Body of pancreas (tissue), 4 donors: ENCODE data around the gene SKI. TPM values are rescaled to one million over a fixed set of nuclear protein-coding genes. Genes with fewer than 3 reads are reported as not detected.
"Not testable (repeated sequence)": the region's sequence is repeated elsewhere in the genome, so short reads cannot be mapped to it uniquely, and the experiment has no call there.

Source experiments
- ATAC-seq: fragments of 150-250 bp; one replicate; pipeline ENCODE4 v1.9.1; 2016
- DNase-seq, 4 donors: peaks; one replicate each; pipeline ENCODE4 v3.0.0-alpha.2; 2019
- H3K27ac ChIP-seq, 4 donors: fragments of 200-600 bp; sonication (generic); 1 replicate in 3 of 4; 2 replicates in 1 of 4; pipeline versions ENCODE4 v1.5.1 to v1.6.1; 2016 to 2019; ENCODE audit warnings: mild to moderate bottlenecking in 1 of 4, mixed read lengths in 1 of 4, moderate library complexity in 1 of 4
- H3K27me3 ChIP-seq, 2 donors: fragments of 200-600 bp; sonication (generic); one replicate each; pipeline ENCODE4 v1.6.0; 2016; ENCODE audit warnings: mild to moderate bottlenecking in 1 of 2
- H3K36me3 ChIP-seq, 2 donors: fragments of 200-600 bp; sonication (generic); replicated peaks in 1 of 2; 2 replicates each; pipeline ENCODE4 v1.5.1; 2016; ENCODE audit warnings: low read depth in 2 of 2; ENCODE audit not compliant: insufficient read depth in 1 of 2
- H3K4me1 ChIP-seq: fragments of 200-600 bp; sonication (generic); one replicate; pipeline ENCODE4 v1.6.0; 2016
- H3K4me3 ChIP-seq, 2 donors: fragments of 200-600 bp; sonication (generic); 1 replicate in 1 of 2; 2 replicates in 1 of 2; pipeline ENCODE4 v1.5.1; 2016 to 2019
- H3K9me3 ChIP-seq, 3 donors: fragments of 200-600 bp; sonication (generic); 1 replicate in 2 of 3; 2 replicates in 1 of 3; pipeline ENCODE4 v1.5.1; 2016
- CTCF ChIP-seq, 7 experiments: fragments of 450-650 bp in 4 of 7; fragments of 200-600 bp in 3 of 7; sonication (generic) in 3 of 7; IDR thresholded peaks; one replicate each; pipeline ENCODE4 v1.5.1; 2016 to 2019; ENCODE audit warnings: antibody characterized with exemption in 7 of 7
- POLR2A ChIP-seq, 3 donors: fragments of 450-650 bp; IDR thresholded peaks; one replicate each; pipeline ENCODE4 v1.6.1; 2016; ENCODE audit warnings: antibody characterized with exemption in 3 of 3, mild to moderate bottlenecking in 2 of 3
- WGBS, 2 donors: methylation state at CpG; one replicate each; pipeline ENCODE4 v1.1.5; 2017; 5-methylcytosine and 5-hydroxymethylcytosine counted together
- intact Hi-C: fragments of 100-400 bp; cut with DNase I; formaldehyde crosslinking; loops from one replicate; pipeline ENCODE4 v1.15.1; 2023
- total RNA-seq, 2 donors: library from RNA; depleted of rRNA; stranded (reverse); fragments of >200 nt; gene quantifications; one replicate each; pipeline ENCODE4 v1.1.0, GENCODE V29; 2016

The SKI gene
- total RNA-seq, 2 donors from 2014 or later = 15.8 to 33.0 TPM

- no peaks in the 10 kb centered on the region for H3K9me3 ChIP-seq
- no peak for ATAC-seq
- 87 to 88% methylated on average over 26 to 28 of the region's 28 CpGs for WGBS, 2 donors
- no peaks in the 10 kb centered on the region for H3K36me3 ChIP-seq
- no peaks in the 10 kb centered on the region for H3K4me1 ChIP-seq
- TF ChIP-seq CTCF (IDR thresholded peaks at IDR 0.05) (no peak), POLR2A (IDR thresholded peaks at IDR 0.05) (no peak)
- no peak overlapping the region for H3K4me3 ChIP-seq
- H3K27ac ChIP-seq = no peak overlapping the region
- intact Hi-C loops = no loop called here
- H3K27me3 ChIP-seq = no peaks in the 10 kb centered on the region
- DNase-seq = no peak
These were observed 31.7 kb downstream of the SKI start for GRCh38 chr1:2259668-2260402.

GRCh38 chr1:2260470-2260869 is 32.4 kb downstream of the SKI start:
- H3K4me1 ChIP-seq, H3K27me3 ChIP-seq, H3K36me3 ChIP-seq, DNase-seq, intact Hi-C loops, H3K27ac ChIP-seq, H3K4me3 ChIP-seq, ATAC-seq, H3K9me3 ChIP-seq: not testable (repeated sequence)
- 74 to 79% methylated on average over 7 of the region's 7 CpGs for WGBS, 2 donors

- Histone ChIP-seq H3K4me1 (no peaks in the 10 kb centered on the region), H3K9me3 (no peaks in the 10 kb centered on the region), H3K27ac (no peak overlapping the region), H3K4me3 (no peak overlapping the region), H3K27me3 (no peaks in the 10 kb centered on the region), H3K36me3 (no peaks in the 10 kb centered on the region)
- ATAC-seq (no peak), DNase-seq (no peak)
- 89 to 93% methylated on average over 4 of the region's 4 CpGs for WGBS, 2 donors
- intact Hi-C loops = no loop called here
- TF ChIP-seq POLR2A (IDR thresholded peaks at IDR 0.05) = no peak
- no peak for TF ChIP-seq CTCF (IDR thresholded peaks at IDR 0.05)
These were observed 32.8 kb downstream of the SKI start for GRCh38 chr1:2260917-2261316.

GRCh38 chr1:2261476-2262395 is 33.6 kb downstream of the SKI start:
- H3K27ac ChIP-seq, H3K36me3 ChIP-seq, H3K27me3 ChIP-seq, intact Hi-C loops, ATAC-seq, H3K4me1 ChIP-seq, H3K4me3 ChIP-seq, H3K9me3 ChIP-seq, DNase-seq: not testable (repeated sequence)
- WGBS, 2 donors = 88 to 90% methylated on average over 23 to 25 of the region's 25 CpGs

- intact Hi-C loops = no loop called here
- no peaks in the 10 kb centered on the region for H3K36me3 ChIP-seq
- H3K27ac ChIP-seq = no peak overlapping the region
- TF ChIP-seq CTCF (IDR thresholded peaks at IDR 0.05) = no peak
- TF ChIP-seq POLR2A (IDR thresholded peaks at IDR 0.05) = no peak
- no peaks in the 10 kb centered on the region for H3K9me3 ChIP-seq
- no peak overlapping the region for H3K4me3 ChIP-seq
- WGBS, 2 donors = 88 to 92% methylated on average over 12 to 16 of the region's 16 CpGs
- H3K27me3 ChIP-seq = no peaks in the 10 kb centered on the region
- no peak for DNase-seq
- H3K4me1 ChIP-seq = peaks cover 12% of the 10 kb centered on the region
- ATAC-seq = no peak
These were observed 38.3 kb downstream of the SKI start for GRCh38 chr1:2266301-2266975.
